ENCODE results near the gene MAPK4.

Gene MAPK4

GRCh38 chr18:50679656-50680055 is 119.8 kb downstream of the MAPK4 start:
- Histone ChIP-seq H3K27me3 (ENCODE audit: insufficient read depth, low read length) (0 out of 2 replicates have a peak, but pooled peaks cover 3% of the 10 kb centered on the region), H3K4me3 (ENCODE audit: low read depth, low read length) (no peak overlapping the region), H3K36me3 (ENCODE audit: insufficient read depth, low read length) (no peaks in the 10 kb centered on the region), H2AFZ (ENCODE audit: low read length, unreplicated experiment) (no peak overlapping the region), H3K27ac (ENCODE audit: low read depth, low read length) (no peak overlapping the region), H3K79me2 (ENCODE audit: control insufficient read depth, insufficient read depth, low read length, unreplicated experiment) (no peaks in the 10 kb centered on the region), H3K4me1 (ENCODE audit: control insufficient read depth, insufficient read depth, low read length, unreplicated experiment) (no peaks in the 10 kb centered on the region)

GRCh38 chr18:50680966-50681365 is 121.1 kb downstream of the MAPK4 start:
- Histone ChIP-seq H3K79me2 (ENCODE audit: control insufficient read depth, insufficient read depth, low read length, unreplicated experiment) (no peaks in the 10 kb centered on the region), H3K36me3 (ENCODE audit: insufficient read depth, low read length) (no peaks in the 10 kb centered on the region), H3K27me3 (ENCODE audit: insufficient read depth, low read length) (0 out of 2 replicates have a peak, but pooled peaks cover 3% of the 10 kb centered on the region), H2AFZ (ENCODE audit: low read length, unreplicated experiment) (no peak overlapping the region), H3K4me3 (ENCODE audit: low read depth, low read length) (no peak overlapping the region), H3K4me1 (ENCODE audit: control insufficient read depth, insufficient read depth, low read length, unreplicated experiment) (no peaks in the 10 kb centered on the region), H3K27ac (ENCODE audit: low read depth, low read length) (no peak overlapping the region)

- H3K4me3 ChIP-seq (ENCODE audit: low read depth, low read length): no peak overlapping the region
- H3K36me3 ChIP-seq (ENCODE audit: insufficient read depth, low read length): no peaks in the 10 kb centered on the region
- H2AFZ ChIP-seq (ENCODE audit: low read length, unreplicated experiment): no peak overlapping the region
- no peaks in the 10 kb centered on the region for H3K4me1 ChIP-seq (ENCODE audit: control insufficient read depth, insufficient read depth, low read length, unreplicated experiment)
- no peak overlapping the region for H3K27ac ChIP-seq (ENCODE audit: low read depth, low read length)
- 0 out of 2 replicates have a peak, but pooled peaks cover 3% of the 10 kb centered on the region for H3K27me3 ChIP-seq (ENCODE audit: insufficient read depth, low read length)
- H3K79me2 ChIP-seq (ENCODE audit: control insufficient read depth, insufficient read depth, low read length, unreplicated experiment): no peaks in the 10 kb centered on the region
Measured at GRCh38 chr18:50682852-50683251, 123.0 kb downstream of the MAPK4 start.

GRCh38 chr18:50686409-50686808 is 126.5 kb downstream of the MAPK4 start:
- no peak overlapping the region for H3K4me3 ChIP-seq (ENCODE audit: low read depth, low read length)
- no peaks in the 10 kb centered on the region for H3K79me2 ChIP-seq (ENCODE audit: control insufficient read depth, insufficient read depth, low read length, unreplicated experiment)
- no peak overlapping the region for H2AFZ ChIP-seq (ENCODE audit: low read length, unreplicated experiment)
- H3K4me1 ChIP-seq (ENCODE audit: control insufficient read depth, insufficient read depth, low read length, unreplicated experiment): no peaks in the 10 kb centered on the region
- no peaks in the 10 kb centered on the region for H3K36me3 ChIP-seq (ENCODE audit: insufficient read depth, low read length)
- peaks cover 5% of the 10 kb centered on the region; the same call in 1 of the 2 replicates for H3K27me3 ChIP-seq (ENCODE audit: insufficient read depth, low read length)
- H3K27ac ChIP-seq (ENCODE audit: low read depth, low read length): no peak overlapping the region

- H2AFZ ChIP-seq (ENCODE audit: low read length, unreplicated experiment): no peak overlapping the region
- H3K27ac ChIP-seq (ENCODE audit: low read depth, low read length): no peak overlapping the region
- H3K4me1 ChIP-seq (ENCODE audit: control insufficient read depth, insufficient read depth, low read length, unreplicated experiment): no peaks in the 10 kb centered on the region
- H3K4me3 ChIP-seq (ENCODE audit: low read depth, low read length): no peak overlapping the region
- H3K27me3 ChIP-seq (ENCODE audit: insufficient read depth, low read length): peaks cover 5% of the 10 kb centered on the region; the same call in 1 of the 2 replicates
- no peaks in the 10 kb centered on the region for H3K36me3 ChIP-seq (ENCODE audit: insufficient read depth, low read length)
- H3K79me2 ChIP-seq (ENCODE audit: control insufficient read depth, insufficient read depth, low read length, unreplicated experiment): no peaks in the 10 kb centered on the region
Measured at GRCh38 chr18:50687491-50687890, 127.6 kb downstream of the MAPK4 start.

- Histone ChIP-seq H3K36me3 (ENCODE audit: insufficient read depth, low read length) (no peaks in the 10 kb centered on the region), H3K27ac (ENCODE audit: low read depth, low read length) (no peak overlapping the region), H2AFZ (ENCODE audit: low read length, unreplicated experiment) (no peak overlapping the region)
Measured at GRCh38 chr18:50689578-50689977, 129.7 kb downstream of the MAPK4 start.

GRCh38 chr18:50694147-50694546 is 134.3 kb downstream of the MAPK4 start:
- H2AFZ ChIP-seq (ENCODE audit: low read length, unreplicated experiment): no peak overlapping the region
- no peak overlapping the region for H3K4me3 ChIP-seq (ENCODE audit: low read depth, low read length)
- no peak overlapping the region for H3K27ac ChIP-seq (ENCODE audit: low read depth, low read length)
- no peaks in the 10 kb centered on the region for H3K36me3 ChIP-seq (ENCODE audit: insufficient read depth, low read length)
- no peaks in the 10 kb centered on the region for H3K4me1 ChIP-seq (ENCODE audit: control insufficient read depth, insufficient read depth, low read length, unreplicated experiment)
- peaks cover 7% of the 10 kb centered on the region for H3K27me3 ChIP-seq (ENCODE audit: insufficient read depth, low read length)
- H3K79me2 ChIP-seq (ENCODE audit: control insufficient read depth, insufficient read depth, low read length, unreplicated experiment): no peaks in the 10 kb centered on the region

More at GRCh38 chr18:50689578-50689977, 129.7 kb downstream of the MAPK4 start:
- H3K4me1 ChIP-seq (ENCODE audit: control insufficient read depth, insufficient read depth, low read length, unreplicated experiment): no peaks in the 10 kb centered on the region
- H3K4me3 ChIP-seq (ENCODE audit: low read depth, low read length): no peak overlapping the region
- no peaks in the 10 kb centered on the region for H3K79me2 ChIP-seq (ENCODE audit: control insufficient read depth, insufficient read depth, low read length, unreplicated experiment)
- peaks cover 3% of the 10 kb centered on the region; the same call in 1 of the 2 replicates for H3K27me3 ChIP-seq (ENCODE audit: insufficient read depth, low read length)

GRCh38 chr18:50695431-50696176 is 135.7 kb downstream of the MAPK4 start:
- H2AFZ ChIP-seq (ENCODE audit: low read length, unreplicated experiment): no peak overlapping the region
- no peaks in the 10 kb centered on the region for H3K79me2 ChIP-seq (ENCODE audit: control insufficient read depth, insufficient read depth, low read length, unreplicated experiment)
- H3K4me3 ChIP-seq (ENCODE audit: low read depth, low read length): no peak overlapping the region
- peaks cover 7% of the 10 kb centered on the region for H3K27me3 ChIP-seq (ENCODE audit: insufficient read depth, low read length)
- H3K36me3 ChIP-seq (ENCODE audit: insufficient read depth, low read length): no peaks in the 10 kb centered on the region
- no peaks in the 10 kb centered on the region for H3K4me1 ChIP-seq (ENCODE audit: control insufficient read depth, insufficient read depth, low read length, unreplicated experiment)
- H3K27ac ChIP-seq (ENCODE audit: low read depth, low read length): no peak overlapping the region

GRCh38 chr18:50696436-50696835 is 136.5 kb downstream of the MAPK4 start:
- Histone ChIP-seq H3K27ac (ENCODE audit: low read depth, low read length) (no peak overlapping the region), H2AFZ (ENCODE audit: low read length, unreplicated experiment) (no peak overlapping the region)

GRCh38 chr18:50696929-50697328 is 137.0 kb downstream of the MAPK4 start:
- Histone ChIP-seq H3K27me3 (ENCODE audit: insufficient read depth, low read length) (peaks cover 4% of the 10 kb centered on the region), H2AFZ (ENCODE audit: low read length, unreplicated experiment) (no peak overlapping the region), H3K27ac (ENCODE audit: low read depth, low read length) (no peak overlapping the region)

More at GRCh38 chr18:50696436-50696835, 136.5 kb downstream of the MAPK4 start:
- H3K27me3 ChIP-seq (ENCODE audit: insufficient read depth, low read length): peaks cover 6% of the 10 kb centered on the region
- H3K4me3 ChIP-seq (ENCODE audit: low read depth, low read length): no peak overlapping the region
- no peaks in the 10 kb centered on the region for H3K4me1 ChIP-seq (ENCODE audit: control insufficient read depth, insufficient read depth, low read length, unreplicated experiment)
- H3K36me3 ChIP-seq (ENCODE audit: insufficient read depth, low read length): no peaks in the 10 kb centered on the region
- no peaks in the 10 kb centered on the region for H3K79me2 ChIP-seq (ENCODE audit: control insufficient read depth, insufficient read depth, low read length, unreplicated experiment)

GRCh38 chr18:50697509-50697908 is 137.6 kb downstream of the MAPK4 start:
- Histone ChIP-seq H3K36me3 (ENCODE audit: insufficient read depth, low read length) (no peaks in the 10 kb centered on the region), H3K27ac (ENCODE audit: low read depth, low read length) (no peak overlapping the region), H3K27me3 (ENCODE audit: insufficient read depth, low read length) (peaks cover 4% of the 10 kb centered on the region), H2AFZ (ENCODE audit: low read length, unreplicated experiment) (no peak overlapping the region), H3K4me1 (ENCODE audit: control insufficient read depth, insufficient read depth, low read length, unreplicated experiment) (no peaks in the 10 kb centered on the region), H3K4me3 (ENCODE audit: low read depth, low read length) (no peak overlapping the region), H3K79me2 (ENCODE audit: control insufficient read depth, insufficient read depth, low read length, unreplicated experiment) (no peaks in the 10 kb centered on the region)

More at GRCh38 chr18:50696929-50697328, 137.0 kb downstream of the MAPK4 start:
- Histone ChIP-seq H3K79me2 (ENCODE audit: control insufficient read depth, insufficient read depth, low read length, unreplicated experiment) (no peaks in the 10 kb centered on the region), H3K36me3 (ENCODE audit: insufficient read depth, low read length) (no peaks in the 10 kb centered on the region), H3K4me3 (ENCODE audit: low read depth, low read length) (no peak overlapping the region), H3K4me1 (ENCODE audit: control insufficient read depth, insufficient read depth, low read length, unreplicated experiment) (no peaks in the 10 kb centered on the region)

Measured in ACC112 (cell line).